HEK293T (cell line): ENCODE measurements around the gene FOXQ1.

Experiments
- BHLHE40 ChIP-seq: fragments of 450-650 bp; IDR thresholded peaks from 2 replicates; pipeline ENCODE4 v1.6.1; 2016; ENCODE audit warnings: mild to moderate bottlenecking, moderate library complexity, borderline replicate concordance
- CTBP1 ChIP-seq: fragments of 450-650 bp; IDR thresholded peaks from 2 replicates; pipeline ENCODE4 v1.6.1; 2016; ENCODE audit warnings: borderline replicate concordance
- ELF4 ChIP-seq: fragments of 450-650 bp; IDR thresholded peaks from 2 replicates; pipeline ENCODE4 v1.6.1; 2017; ENCODE audit warnings: antibody characterized with exemption
- FOXA1 ChIP-seq: fragments of 450-650 bp; IDR thresholded peaks from 2 replicates; pipeline ENCODE4 v1.6.1; 2016; ENCODE audit warnings: mild to moderate bottlenecking
- FOXM1 ChIP-seq: fragments of 450-650 bp; IDR thresholded peaks from 2 replicates; pipeline ENCODE4 v1.6.1; 2017; ENCODE audit warnings: mild to moderate bottlenecking, borderline replicate concordance
- HDGF ChIP-seq: fragments of 450-650 bp; IDR thresholded peaks from 2 replicates; pipeline ENCODE4 v1.6.1; 2017; ENCODE audit warnings: antibody characterized with exemption, borderline replicate concordance
- L3MBTL2 ChIP-seq: fragments of 450-650 bp; conservative IDR thresholded peaks from 2 replicates; pipeline ENCODE4 v1.6.1; 2016; ENCODE audit warnings: mild to moderate bottlenecking
- NFRKB ChIP-seq: fragments of 450-650 bp; IDR thresholded peaks from 2 replicates; pipeline ENCODE4 v1.6.1; 2016; ENCODE audit warnings: mild to moderate bottlenecking, moderate library complexity
- SP1 ChIP-seq: fragments of 450-650 bp; IDR thresholded peaks from 2 replicates; pipeline ENCODE4 v1.6.1; 2017
- SUZ12 ChIP-seq: fragments of 450-650 bp; IDR thresholded peaks from 2 replicates; pipeline ENCODE4 v1.6.1; 2016; ENCODE audit warnings: mild to moderate bottlenecking
- TF ChIP-seq, protein P1 (sequence below): fragments of 450-650 bp; IDR thresholded peaks from 2 replicates; pipeline ENCODE4 v1.6.1; 2016

GRCh38 chr6:1281746-1282145, 30.2 kb upstream of the FOXQ1 start:
- TF ChIP-seq ELF4 (no peak), L3MBTL2 (no peak), CTBP1 (no peak), FOXA1 (no peak), FOXM1 (no peak), NFRKB (no peak), BHLHE40 (no peak), SP1 (no peak), SUZ12 (no peak), HDGF (no peak)
- TF ChIP-seq, protein P1, sequence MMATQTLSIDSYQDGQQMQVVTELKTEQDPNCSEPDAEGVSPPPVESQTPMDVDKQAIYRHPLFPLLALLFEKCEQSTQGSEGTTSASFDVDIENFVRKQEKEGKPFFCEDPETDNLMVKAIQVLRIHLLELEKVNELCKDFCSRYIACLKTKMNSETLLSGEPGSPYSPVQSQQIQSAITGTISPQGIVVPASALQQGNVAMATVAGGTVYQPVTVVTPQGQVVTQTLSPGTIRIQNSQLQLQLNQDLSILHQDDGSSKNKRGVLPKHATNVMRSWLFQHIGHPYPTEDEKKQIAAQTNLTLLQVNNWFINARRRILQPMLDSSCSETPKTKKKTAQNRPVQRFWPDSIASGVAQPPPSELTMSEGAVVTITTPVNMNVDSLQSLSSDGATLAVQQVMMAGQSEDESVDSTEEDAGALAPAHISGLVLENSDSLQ = no peak
